ENCODE measurements around the gene MYH4. TPM values are rescaled to one million over a fixed set of nuclear protein-coding genes. Genes with fewer than 3 reads are reported as not detected.

MYH4 gene
- total RNA-seq, 4 donors from 2014 or later, result not detected

DNA sequence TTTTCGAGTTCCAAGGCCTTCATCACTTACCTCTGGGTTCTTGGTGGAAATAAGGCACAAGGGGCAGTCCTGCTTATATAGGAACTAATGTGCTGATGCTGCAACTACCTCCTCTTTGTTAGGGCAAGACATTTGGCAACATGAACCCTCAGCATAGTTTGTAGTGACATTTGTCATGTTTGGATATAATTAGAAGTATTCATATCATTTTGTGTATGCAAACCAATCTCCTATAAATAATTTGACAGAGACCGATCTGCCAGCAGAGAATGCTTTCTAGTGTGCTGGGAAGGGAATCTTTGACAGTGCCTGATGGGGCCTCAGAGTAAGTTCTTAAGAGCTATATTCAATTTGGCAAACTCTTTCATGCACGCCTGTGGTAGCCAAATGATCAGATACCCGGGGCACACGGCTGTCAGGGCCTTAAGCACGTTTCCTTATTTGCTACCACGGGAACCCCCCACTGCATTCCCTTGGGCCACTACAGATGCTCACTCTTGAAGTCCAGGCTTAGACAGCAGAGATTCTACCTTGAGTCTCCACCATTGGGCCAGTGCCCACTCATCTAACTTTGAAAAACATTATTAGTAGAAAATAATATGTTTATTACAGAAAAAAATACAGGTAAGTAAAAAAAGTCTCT, 47.3 kb downstream of the MYH4 start, which contains the start of gene MYH8:
MYH8 (minus strand) TSS at position 51 of the 643 bp plus-strand sequence. CDS start 1,723 bp downstream, outside the sequence.
- Histone ChIP-seq H3K27me3 (no peaks in the 10 kb centered on the region), H3K4me1 (no peaks in the 10 kb centered on the region), H3K4me3 (no peak within 1 kb of the TSS), H3K9me3 (no peaks in the 10 kb centered on the region), H3K36me3 (no peaks in the 10 kb centered on the region), H3K27ac (no peak within 1 kb of the TSS)
- no peak for DNase-seq (ENCODE audit: low spot score in 2 of 2)
- WGBS, result 72% methylated on average over 7 of the region's 7 CpGs
- TF ChIP-seq POLR2A (IDR thresholded peaks at IDR 0.05) (no peak), EP300 (IDR thresholded peaks at IDR 0.05) (no peak), POLR2AphosphoS5 (IDR thresholded peaks at IDR 0.05) (no peak)
- TF ChIP-seq, protein P1, sequence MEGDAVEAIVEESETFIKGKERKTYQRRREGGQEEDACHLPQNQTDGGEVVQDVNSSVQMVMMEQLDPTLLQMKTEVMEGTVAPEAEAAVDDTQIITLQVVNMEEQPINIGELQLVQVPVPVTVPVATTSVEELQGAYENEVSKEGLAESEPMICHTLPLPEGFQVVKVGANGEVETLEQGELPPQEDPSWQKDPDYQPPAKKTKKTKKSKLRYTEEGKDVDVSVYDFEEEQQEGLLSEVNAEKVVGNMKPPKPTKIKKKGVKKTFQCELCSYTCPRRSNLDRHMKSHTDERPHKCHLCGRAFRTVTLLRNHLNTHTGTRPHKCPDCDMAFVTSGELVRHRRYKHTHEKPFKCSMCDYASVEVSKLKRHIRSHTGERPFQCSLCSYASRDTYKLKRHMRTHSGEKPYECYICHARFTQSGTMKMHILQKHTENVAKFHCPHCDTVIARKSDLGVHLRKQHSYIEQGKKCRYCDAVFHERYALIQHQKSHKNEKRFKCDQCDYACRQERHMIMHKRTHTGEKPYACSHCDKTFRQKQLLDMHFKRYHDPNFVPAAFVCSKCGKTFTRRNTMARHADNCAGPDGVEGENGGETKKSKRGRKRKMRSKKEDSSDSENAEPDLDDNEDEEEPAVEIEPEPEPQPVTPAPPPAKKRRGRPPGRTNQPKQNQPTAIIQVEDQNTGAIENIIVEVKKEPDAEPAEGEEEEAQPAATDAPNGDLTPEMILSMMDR (IDR thresholded peaks at IDR 0.05), result no peak

DNA sequence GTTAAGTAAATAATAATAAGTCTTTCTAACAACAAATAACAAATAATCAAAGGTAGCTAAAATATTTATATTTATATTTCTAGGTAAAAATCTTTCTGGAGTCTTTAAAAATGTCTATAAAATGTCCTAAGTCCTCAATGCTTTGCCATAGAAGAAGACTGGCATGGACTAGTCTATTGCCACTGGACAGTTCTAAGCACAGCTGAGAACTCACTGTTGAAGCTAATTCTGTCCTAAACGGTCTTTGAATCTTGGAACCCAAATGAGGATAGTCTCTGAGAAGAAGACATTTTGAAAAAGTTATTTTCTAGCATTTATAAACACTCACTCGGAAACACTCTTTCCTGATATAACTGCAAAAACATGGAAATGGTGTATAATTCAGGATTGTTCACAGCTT, 48.1 kb downstream of the MYH4 start:
- Histone ChIP-seq H3K9me3 (no peaks in the 10 kb centered on the region), H3K27ac (no peak overlapping the region), H3K4me3 (no peak overlapping the region), H3K27me3 (no peaks in the 10 kb centered on the region), H3K4me1 (no peaks in the 10 kb centered on the region), H3K36me3 (no peaks in the 10 kb centered on the region)
- 75% methylated on average over 2 of the region's 2 CpGs for WGBS
- no peak for DNase-seq (ENCODE audit: low spot score in 2 of 2)
- TF ChIP-seq, protein P1 (IDR thresholded peaks at IDR 0.05), result no peak
- TF ChIP-seq EP300 (IDR thresholded peaks at IDR 0.05), result no peak
- no peak for TF ChIP-seq POLR2A (IDR thresholded peaks at IDR 0.05)
- no peak for TF ChIP-seq POLR2AphosphoS5 (IDR thresholded peaks at IDR 0.05)

DNA sequence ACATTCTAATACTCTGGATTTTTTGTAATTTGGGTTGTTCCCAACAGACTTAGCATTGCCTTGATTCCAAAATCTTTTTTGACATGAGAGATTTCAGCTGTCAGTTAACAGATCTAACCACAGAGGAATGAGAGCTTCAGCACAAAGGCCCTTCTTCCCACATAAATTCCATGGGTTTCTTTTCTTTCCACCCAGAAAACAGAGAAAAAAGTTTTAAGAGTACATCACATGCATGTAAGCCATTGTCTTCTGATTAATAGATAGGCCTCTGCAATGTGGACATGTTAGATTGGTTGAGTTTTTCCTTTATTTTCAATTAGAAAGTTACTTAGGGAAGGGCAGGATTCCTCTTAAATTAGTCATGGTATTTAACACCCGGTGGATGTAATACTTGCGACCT, 48.5 kb downstream of the MYH4 start:
- H3K27ac ChIP-seq, result no peak overlapping the region
- H3K9me3 ChIP-seq, result no peaks in the 10 kb centered on the region
- no peaks in the 10 kb centered on the region for H3K36me3 ChIP-seq
- no peak overlapping the region for H3K4me3 ChIP-seq
- H3K4me1 ChIP-seq, result no peaks in the 10 kb centered on the region
- DNase-seq (ENCODE audit: low spot score in 2 of 2), result no peak
- WGBS, result 65% methylated on average over 2 of the region's 2 CpGs
- TF ChIP-seq POLR2AphosphoS5 (IDR thresholded peaks at IDR 0.05), result no peak
- TF ChIP-seq EP300 (IDR thresholded peaks at IDR 0.05), result no peak
- TF ChIP-seq, protein P1 (IDR thresholded peaks at IDR 0.05), result no peak
- TF ChIP-seq POLR2A (IDR thresholded peaks at IDR 0.05), result no peak
- no peaks in the 10 kb centered on the region for H3K27me3 ChIP-seq

DNA sequence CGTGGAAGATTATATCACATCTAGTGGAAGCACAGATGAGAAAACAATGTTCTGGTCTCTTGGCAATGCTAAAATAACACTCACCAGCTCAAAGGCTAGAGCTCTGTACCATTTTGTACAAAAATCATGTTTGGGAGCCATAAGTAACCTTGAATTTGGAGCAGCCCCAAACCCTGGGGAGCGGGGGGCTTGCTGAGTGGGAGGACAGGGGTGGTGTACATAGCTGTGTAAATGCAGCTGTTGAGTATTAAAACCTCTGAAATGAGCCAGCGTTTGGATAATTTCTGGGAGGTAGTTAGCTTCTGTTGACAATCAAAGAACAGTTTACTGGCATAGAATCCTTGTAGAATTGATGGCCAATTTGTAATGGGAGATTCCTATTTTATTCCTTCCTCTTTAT, 51.9 kb downstream of the MYH4 start:
- Histone ChIP-seq H3K4me3 (no peak overlapping the region), H3K9me3 (no peaks in the 10 kb centered on the region), H3K27me3 (peaks cover 3% of the 10 kb centered on the region), H3K27ac (no peak overlapping the region), H3K4me1 (no peaks in the 10 kb centered on the region), H3K36me3 (no peaks in the 10 kb centered on the region)
- TF ChIP-seq POLR2AphosphoS5 (IDR thresholded peaks at IDR 0.05) (no peak), POLR2A (IDR thresholded peaks at IDR 0.05) (no peak), EP300 (IDR thresholded peaks at IDR 0.05) (no peak)
- TF ChIP-seq, protein P1 (IDR thresholded peaks at IDR 0.05), result no peak
- DNase-seq (ENCODE audit: low spot score in 2 of 2), result no peak
- WGBS, result 83% methylated on average over 3 of the region's 3 CpGs

DNA sequence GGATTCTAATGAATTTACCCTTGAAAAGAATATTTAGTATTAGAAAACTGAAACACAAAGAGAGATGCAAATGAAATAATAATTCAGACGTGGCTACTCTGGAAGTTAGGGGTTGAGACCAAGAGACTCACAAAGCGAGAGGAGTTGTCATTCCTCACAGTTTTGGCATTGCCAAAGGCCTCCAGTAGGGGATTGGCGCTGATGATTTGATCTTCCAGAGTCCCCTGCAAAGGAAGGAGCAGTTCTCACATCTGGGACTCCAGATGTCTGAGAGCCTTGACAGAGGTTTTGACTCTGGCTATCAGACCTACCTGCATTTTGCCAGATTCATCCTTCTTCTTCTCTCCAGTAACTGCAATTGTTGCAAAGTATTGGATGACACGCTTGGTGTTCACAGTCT, 54.2 kb downstream of the MYH4 start:
- no peak for TF ChIP-seq EP300 (IDR thresholded peaks at IDR 0.05)
- no peak overlapping the region for H3K27ac ChIP-seq
- WGBS, result 74% methylated on average over 4 of the region's 4 CpGs
- H3K9me3 ChIP-seq, result no peaks in the 10 kb centered on the region
- H3K4me3 ChIP-seq, result no peak overlapping the region
- no peaks in the 10 kb centered on the region for H3K36me3 ChIP-seq
- H3K27me3 ChIP-seq, result peaks cover 3% of the 10 kb centered on the region
- no peak for DNase-seq (ENCODE audit: low spot score in 2 of 2)
- no peaks in the 10 kb centered on the region for H3K4me1 ChIP-seq

DNA sequence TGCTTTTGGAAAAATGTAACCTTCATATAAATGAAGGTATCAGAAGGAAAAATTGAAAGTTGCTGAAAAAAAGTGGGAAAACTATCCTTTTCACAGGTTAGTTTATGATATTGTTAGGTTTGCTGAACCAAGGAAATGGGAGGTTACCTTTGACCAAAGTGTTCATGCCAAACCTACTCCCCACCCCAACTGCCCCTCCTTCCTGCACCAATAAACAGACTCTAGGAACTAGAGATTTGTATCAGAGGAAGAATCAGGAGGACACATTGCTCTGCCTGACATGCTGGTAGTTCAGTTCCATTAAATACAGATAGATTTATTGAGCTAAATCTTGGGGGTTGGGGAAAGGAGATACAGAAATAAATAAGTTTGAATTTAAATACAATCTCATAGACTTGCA, 65.8 kb downstream of the MYH4 start:
- Histone ChIP-seq H3K27me3 (no peaks in the 10 kb centered on the region), H3K4me3 (no peak overlapping the region), H3K9me3 (no peaks in the 10 kb centered on the region), H3K4me1 (no peaks in the 10 kb centered on the region), H3K36me3 (no peaks in the 10 kb centered on the region), H3K27ac (no peak overlapping the region)
- DNase-seq (ENCODE audit: low spot score in 2 of 2), result no peak
- TF ChIP-seq POLR2A (IDR thresholded peaks at IDR 0.05) (no peak), EP300 (IDR thresholded peaks at IDR 0.05) (no peak), POLR2AphosphoS5 (IDR thresholded peaks at IDR 0.05) (no peak)
- TF ChIP-seq, protein P1 (IDR thresholded peaks at IDR 0.05), result no peak
